IMR-90 (cell line): Measurements from ENCODE around the gene TUBB2B. TPM values are rescaled to one million over a fixed set of nuclear protein-coding genes. Genes with fewer than 3 reads are reported as not detected.

ENCODE experiments used
- ATAC-seq: fragments of 200-7000 bp; cut with Tn5 transposase; 2 replicates; pipeline ENCODE4 v1.9.1; 2020; ENCODE audit warnings: low read depth, mild to moderate bottlenecking, moderate library complexity
- BruUV-seq: library from RNA; stranded (reverse); fragments of 400-500 nt; replicated peaks from 2 replicates; lab custom pipeline; 2021; lab: Mats Ljungman, UMichigan
- CTCF ChIA-PET: fragments of 300-600 bp; formaldehyde crosslinking; extraction: SDS; loops from one replicate; lab custom pipeline; 2021; ENCODE audit warnings: antibody characterized with exemption; lab: Yijun Ruan, JAX
- POLR2A ChIA-PET: fragments of 300-600 bp; sonication (Branson Sonifier 250); formaldehyde crosslinking; loops from one replicate; lab custom pipeline; 2022; ENCODE audit warnings: antibody characterized with exemption; ENCODE audit not compliant: unreplicated experiment; lab: Charles Lee
- DNase-seq: peaks from one replicate; pipeline ENCODE4 v3.0.0; 2013
- H2AFZ ChIP-seq: replicated peaks from 2 replicates; pipeline ENCODE3; 2013; ENCODE audit warnings: low read length, mild to moderate bottlenecking; ENCODE audit not compliant: poor library complexity
- H2AK5ac ChIP-seq: 2 replicates; pipeline ENCODE4 v1.6.1; 2013; ENCODE audit warnings: low read depth, low read length, inconsistent platforms
- H2AK9ac ChIP-seq: replicated peaks from 2 replicates; pipeline ENCODE3; 2013; ENCODE audit warnings: mild to moderate bottlenecking, low read depth, low read length, moderate library complexity; ENCODE audit not compliant: poor library complexity
- H2BK120ac ChIP-seq: 2 replicates; pipeline ENCODE4 v1.6.1; 2013; ENCODE audit warnings: low read depth, low read length, inconsistent platforms
- H2BK15ac ChIP-seq: 3 replicates; pipeline ENCODE4 v1.6.1; 2013; ENCODE audit warnings: low read depth, low read length, inconsistent platforms
- H2BK20ac ChIP-seq: 2 replicates; pipeline ENCODE4 v1.6.1; 2013; ENCODE audit warnings: low read depth, mild to moderate bottlenecking, inconsistent platforms, low read length, moderate library complexity
- H2BK5ac ChIP-seq: 2 replicates; pipeline ENCODE4 v1.6.1; 2013; ENCODE audit warnings: mild to moderate bottlenecking, low read depth, low read length, inconsistent platforms; ENCODE audit not compliant: poor library complexity, severe bottlenecking
- H3K14ac ChIP-seq: replicated peaks from 2 replicates; pipeline ENCODE4 v1.6.1; 2013; ENCODE audit warnings: low read depth, low read length, inconsistent platforms
- H3K18ac ChIP-seq: 2 replicates; pipeline ENCODE4 v1.6.1; 2013; ENCODE audit warnings: low read depth, low read length, control low read depth
- H3K23ac ChIP-seq: 2 replicates; pipeline ENCODE4 v1.6.1; 2013; ENCODE audit warnings: low read depth, low read length, inconsistent platforms
- H3K27ac ChIP-seq: 2 replicates; pipeline ENCODE4 v1.5.1; 2013; ENCODE audit warnings: mild to moderate bottlenecking, control low read depth, low read length; ENCODE audit not compliant: insufficient read depth
- H3K27me3 ChIP-seq: 2 replicates; pipeline ENCODE4 v1.6.1; 2013; ENCODE audit warnings: low read length; ENCODE audit not compliant: control insufficient read depth, insufficient read depth
- H3K36me3 ChIP-seq: 2 replicates; pipeline ENCODE4 v1.6.1; 2013; ENCODE audit warnings: low read length, mixed read lengths; ENCODE audit not compliant: control insufficient read depth, insufficient read depth
- H3K4ac ChIP-seq: 2 replicates; pipeline ENCODE4 v1.6.1; 2013; ENCODE audit warnings: low read depth, low read length, inconsistent platforms
- H3K4me1 ChIP-seq: 2 replicates; pipeline ENCODE4 v1.6.1; 2013; ENCODE audit warnings: low read length, mixed read lengths; ENCODE audit not compliant: control insufficient read depth, insufficient read depth
- H3K4me2 ChIP-seq: 2 replicates; pipeline ENCODE4 v1.6.1; 2013; ENCODE audit warnings: low read depth, mild to moderate bottlenecking, control low read depth, low read length, moderate library complexity
- H3K4me3 ChIP-seq: 2 replicates; pipeline ENCODE4 v1.5.1; 2013; ENCODE audit warnings: low read depth, mild to moderate bottlenecking, control low read depth, low read length, moderate library complexity; ENCODE audit not compliant: insufficient read depth
- H3K56ac ChIP-seq: 2 replicates; pipeline ENCODE4 v1.6.1; 2013; ENCODE audit warnings: low read length, inconsistent platforms; ENCODE audit not compliant: insufficient read depth; ENCODE audit errors: extremely low read depth
- H3K79me1 ChIP-seq, 2 experiments: 2 replicates each; pipeline ENCODE4 v1.6.1; 2013; ENCODE audit warnings: low read length in 2 of 2, inconsistent platforms in 1 of 2, low read depth in 1 of 2
- H3K9ac ChIP-seq: 2 replicates; pipeline ENCODE4 v1.6.1; 2013; ENCODE audit warnings: low read depth, low read length, control low read depth
- H3K9me1 ChIP-seq: 2 replicates; pipeline ENCODE4 v1.6.1; 2013; ENCODE audit warnings: low read length, inconsistent platforms; ENCODE audit not compliant: insufficient read depth
- H3K9me3 ChIP-seq: 2 replicates; pipeline ENCODE4 v1.6.1; 2013; ENCODE audit warnings: low read length; ENCODE audit not compliant: control insufficient read depth, insufficient read depth
- H4K20me1 ChIP-seq: 2 replicates; pipeline ENCODE4 v1.6.1; 2013; ENCODE audit warnings: low read length, inconsistent platforms; ENCODE audit not compliant: insufficient read depth
- H4K5ac ChIP-seq: 2 replicates; pipeline ENCODE4 v1.6.1; 2013; ENCODE audit warnings: mild to moderate bottlenecking, low read depth, low read length, control low read depth
- H4K8ac ChIP-seq, 2 experiments: 2 replicates each; pipeline ENCODE4 v1.6.1; 2013; ENCODE audit warnings: low read depth in 2 of 2, low read length in 2 of 2, control low read depth in 1 of 2, inconsistent platforms in 1 of 2
- H4K91ac ChIP-seq: 2 replicates; pipeline ENCODE4 v1.6.1; 2013; ENCODE audit warnings: low read depth, low read length, inconsistent platforms; ENCODE audit not compliant: insufficient read depth
- BHLHE40 ChIP-seq: fragments of 150-350 bp; IDR thresholded peaks from 2 replicates; pipeline ENCODE4 v1.6.1; 2016; ENCODE audit warnings: mild to moderate bottlenecking, low read depth, low read length
- CEBPB ChIP-seq: IDR thresholded peaks from 2 replicates; pipeline ENCODE4 v1.6.1; 2012; ENCODE audit warnings: low read depth, low read length, improper control_type of control experiment
- MAFK ChIP-seq: IDR thresholded peaks from 2 replicates; pipeline ENCODE4 v1.6.1; 2012; ENCODE audit warnings: low read depth, low read length, improper control_type of control experiment
- MXI1 ChIP-seq: IDR thresholded peaks from 2 replicates; pipeline ENCODE4 v1.6.1; 2012; ENCODE audit warnings: low read depth, mild to moderate bottlenecking, low read length, moderate library complexity, borderline replicate concordance
- POLR2A ChIP-seq: IDR thresholded peaks from 2 replicates; pipeline ENCODE4 v1.6.1; 2012; ENCODE audit warnings: mild to moderate bottlenecking, low read depth, low read length
- RAD21 ChIP-seq: IDR thresholded peaks from 2 replicates; pipeline ENCODE4 v1.6.1; 2012; ENCODE audit warnings: low read length, improper control_type of control experiment
- RCOR1 ChIP-seq: IDR thresholded peaks from 2 replicates; pipeline ENCODE4 v1.6.1; 2012; ENCODE audit warnings: mild to moderate bottlenecking, low read length, improper control_type of control experiment; ENCODE audit not compliant: insufficient replicate concordance
- RFX5 ChIP-seq: IDR thresholded peaks from 2 replicates; pipeline ENCODE4 v1.8.0; 2012; ENCODE audit warnings: low read depth, mild to moderate bottlenecking, low read length, moderate library complexity
- SMC3 ChIP-seq: fragments of 150-350 bp; IDR thresholded peaks from 2 replicates; pipeline ENCODE4 v1.6.1; 2016; ENCODE audit warnings: low read depth, mild to moderate bottlenecking, antibody characterized with exemption, low read length, moderate library complexity
- WGBS, 2 experiments: methylation state at CpG; one replicate each; pipeline versions ENCODE4 v1.1.5 to v1.1.7; 2013; ENCODE audit warnings: missing lambda C conversion rate in 2 of 2; ENCODE audit not compliant: insufficient read length in 1 of 2; ENCODE audit errors: extremely low coverage in 2 of 2; 5-methylcytosine and 5-hydroxymethylcytosine counted together
- dilution Hi-C: fragments of 300-500 bp; cut with HindIII; formaldehyde crosslinking; loops from one replicate; pipeline ENCODE4 v1.14.3; 2018; ENCODE audit warnings: low sequenced_read_pairs; ENCODE audit not compliant: unreplicated experiment
- in situ Hi-C: fragments of 300-500 bp; cut with MboI; formaldehyde crosslinking; loops from 3 replicates; pipeline ENCODE4 v1.14.3; 2019; ENCODE audit warnings: low sequenced_read_pairs, inconsistent platforms, mixed read lengths
- intact Hi-C: fragments of 100-400 bp; cut with micrococcal nuclease; formaldehyde crosslinking; loops from 2 replicates; pipeline ENCODE4 v1.10.0; 2022
- polyA plus RNA-seq, 3 experiments: library from polyadenylated mRNA; depleted of rRNA; stranded (reverse); fragments of >200 nt; gene quantifications; 2 replicates each; pipeline ENCODE4 v1.2.3, GENCODE V29; 2012; ENCODE audit warnings: low replicate concordance in 1 of 3
- total RNA-seq: library from RNA; depleted of rRNA; stranded (reverse); fragments of >200 nt; gene quantifications from 2 replicates; pipeline ENCODE4 v1.2.3, GENCODE V29; 2012
- TF ChIP-seq, protein P1 (sequence below): fragments of 150-350 bp; IDR thresholded peaks from 2 replicates; pipeline ENCODE4 v1.6.1; 2017; ENCODE audit warnings: mild to moderate bottlenecking, antibody characterized with exemption, low read length, low read depth
- TF ChIP-seq, protein P2 (sequence below): fragments of 150-350 bp; IDR thresholded peaks from 2 replicates; pipeline ENCODE4 v1.6.1; 2016; ENCODE audit warnings: low read depth, mild to moderate bottlenecking, low read length, moderate library complexity, borderline replicate concordance
- TF ChIP-seq, protein P3 (sequence below): conservative IDR thresholded peaks from 2 replicates; pipeline ENCODE4 v1.5.1; 2012; ENCODE audit warnings: mild to moderate bottlenecking, low read depth, low read length, improper control_type of control experiment

TUBB2B gene
- total and polyA plus RNA-seq, 2 of the 4 experiments (the other 2 are of a cell fraction) = 13.6 to 21.1 TPM

DNA sequence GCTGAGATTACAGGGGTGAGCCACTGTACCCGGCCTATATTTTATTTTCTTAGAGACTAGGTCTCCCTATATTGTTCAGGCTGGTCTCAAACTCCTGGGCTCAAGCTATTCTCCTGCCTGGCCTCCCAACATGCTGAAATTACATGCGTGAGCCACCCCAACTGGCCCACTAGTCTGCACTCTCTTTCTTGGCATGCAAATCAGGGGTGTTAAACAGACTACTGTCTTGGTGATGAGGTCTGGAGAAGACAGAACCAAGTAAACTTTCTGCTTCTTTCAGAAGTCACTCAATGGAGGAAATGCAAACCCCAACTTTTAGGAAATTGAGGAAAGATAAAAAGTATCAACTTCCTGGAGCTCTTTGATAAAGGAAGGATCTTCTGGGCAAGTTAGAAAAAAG is 8.0 kb upstream of the TUBB2B start:
- H2AFZ ChIP-seq = no peak overlapping the region
- no peak overlapping the region for H3K4me2 ChIP-seq
- intact Hi-C loops = no loop called here
- H3K79me1 ChIP-seq = no peaks in the 10 kb centered on the region
- H3K9ac ChIP-seq = no peak overlapping the region
- H2AK5ac ChIP-seq = no peak overlapping the region
- ChIA-PET CTCF (interaction anchor here (1.4 kb wide), 1 partner anchor 16 kb away, joined by 3 read pairs; no protein-coding TSS in a partner anchor), POLR2A (interaction anchor here (0.6 kb wide), 1 partner anchor 12 kb away, joined by 3 read pairs; no protein-coding TSS in a partner anchor)
- H4K20me1 ChIP-seq = no peaks in the 10 kb centered on the region
- ATAC-seq (no peak), DNase-seq (no peak)
- 0 out of 2 replicates have a peak, but pooled peaks cover 3% of the 10 kb centered on the region for H3K9me1 ChIP-seq
- H3K27me3 ChIP-seq = peaks cover 8% of the 10 kb centered on the region
- H3K9me3 ChIP-seq = no peaks in the 10 kb centered on the region
- no peaks in the 10 kb centered on the region for H3K36me3 ChIP-seq
- H2BK15ac ChIP-seq = no peak overlapping the region
- no TSS peak for BruUV-seq
- H3K4me3 ChIP-seq = no peak overlapping the region
- no peak overlapping the region for H4K91ac ChIP-seq
- peaks cover 3% of the 10 kb centered on the region; the same call in 1 of the 2 replicates for H3K4me1 ChIP-seq
- TF ChIP-seq RAD21 = no peak
- TF ChIP-seq RCOR1 = no peak
- TF ChIP-seq POLR2A = no peak
- TF ChIP-seq BHLHE40 = no peak
- TF ChIP-seq, protein P1, sequence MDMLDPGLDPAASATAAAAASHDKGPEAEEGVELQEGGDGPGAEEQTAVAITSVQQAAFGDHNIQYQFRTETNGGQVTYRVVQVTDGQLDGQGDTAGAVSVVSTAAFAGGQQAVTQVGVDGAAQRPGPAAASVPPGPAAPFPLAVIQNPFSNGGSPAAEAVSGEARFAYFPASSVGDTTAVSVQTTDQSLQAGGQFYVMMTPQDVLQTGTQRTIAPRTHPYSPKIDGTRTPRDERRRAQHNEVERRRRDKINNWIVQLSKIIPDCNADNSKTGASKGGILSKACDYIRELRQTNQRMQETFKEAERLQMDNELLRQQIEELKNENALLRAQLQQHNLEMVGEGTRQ = no peak
- TF ChIP-seq, protein P2, sequence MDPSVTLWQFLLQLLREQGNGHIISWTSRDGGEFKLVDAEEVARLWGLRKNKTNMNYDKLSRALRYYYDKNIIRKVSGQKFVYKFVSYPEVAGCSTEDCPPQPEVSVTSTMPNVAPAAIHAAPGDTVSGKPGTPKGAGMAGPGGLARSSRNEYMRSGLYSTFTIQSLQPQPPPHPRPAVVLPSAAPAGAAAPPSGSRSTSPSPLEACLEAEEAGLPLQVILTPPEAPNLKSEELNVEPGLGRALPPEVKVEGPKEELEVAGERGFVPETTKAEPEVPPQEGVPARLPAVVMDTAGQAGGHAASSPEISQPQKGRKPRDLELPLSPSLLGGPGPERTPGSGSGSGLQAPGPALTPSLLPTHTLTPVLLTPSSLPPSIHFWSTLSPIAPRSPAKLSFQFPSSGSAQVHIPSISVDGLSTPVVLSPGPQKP = no peak
- no peak for TF ChIP-seq CEBPB
- no peak for TF ChIP-seq RFX5
- TF ChIP-seq, protein P3, sequence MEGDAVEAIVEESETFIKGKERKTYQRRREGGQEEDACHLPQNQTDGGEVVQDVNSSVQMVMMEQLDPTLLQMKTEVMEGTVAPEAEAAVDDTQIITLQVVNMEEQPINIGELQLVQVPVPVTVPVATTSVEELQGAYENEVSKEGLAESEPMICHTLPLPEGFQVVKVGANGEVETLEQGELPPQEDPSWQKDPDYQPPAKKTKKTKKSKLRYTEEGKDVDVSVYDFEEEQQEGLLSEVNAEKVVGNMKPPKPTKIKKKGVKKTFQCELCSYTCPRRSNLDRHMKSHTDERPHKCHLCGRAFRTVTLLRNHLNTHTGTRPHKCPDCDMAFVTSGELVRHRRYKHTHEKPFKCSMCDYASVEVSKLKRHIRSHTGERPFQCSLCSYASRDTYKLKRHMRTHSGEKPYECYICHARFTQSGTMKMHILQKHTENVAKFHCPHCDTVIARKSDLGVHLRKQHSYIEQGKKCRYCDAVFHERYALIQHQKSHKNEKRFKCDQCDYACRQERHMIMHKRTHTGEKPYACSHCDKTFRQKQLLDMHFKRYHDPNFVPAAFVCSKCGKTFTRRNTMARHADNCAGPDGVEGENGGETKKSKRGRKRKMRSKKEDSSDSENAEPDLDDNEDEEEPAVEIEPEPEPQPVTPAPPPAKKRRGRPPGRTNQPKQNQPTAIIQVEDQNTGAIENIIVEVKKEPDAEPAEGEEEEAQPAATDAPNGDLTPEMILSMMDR = no peak
- TF ChIP-seq MXI1 = no peak
- no peak for TF ChIP-seq MAFK
- TF ChIP-seq SMC3 = no peak
- H2BK120ac ChIP-seq = no peak overlapping the region
- no peak overlapping the region for H3K56ac ChIP-seq
- H3K14ac ChIP-seq = no peak overlapping the region
- no peak overlapping the region for H3K18ac ChIP-seq
- no peak overlapping the region for H2AK9ac ChIP-seq
- H4K8ac ChIP-seq = no peak overlapping the region
- H3K23ac ChIP-seq = no peak overlapping the region
- in situ Hi-C loops = no loop called here
- no peak overlapping the region for H3K27ac ChIP-seq
- no CpG with 5 or more reads among the region's 2 CpGs for WGBS, 2 experiments
- no peak overlapping the region for H4K5ac ChIP-seq
- H3K4ac ChIP-seq = no peak overlapping the region
- no peak overlapping the region for H2BK20ac ChIP-seq
- dilution Hi-C loops = no loop called here
- no peak overlapping the region for H2BK5ac ChIP-seq
